ENCODE measurements around the gene PIGM. TPM values are rescaled to one million over a fixed set of nuclear protein-coding genes. Genes with fewer than 3 reads are reported as not detected.

Gene PIGM
- total and polyA plus RNA-seq, 2 of the 13 experiments (the other 11 are each of a cell fraction or from before 2014, with no cell fraction given): 3.4 to 4.6 TPM

DNA sequence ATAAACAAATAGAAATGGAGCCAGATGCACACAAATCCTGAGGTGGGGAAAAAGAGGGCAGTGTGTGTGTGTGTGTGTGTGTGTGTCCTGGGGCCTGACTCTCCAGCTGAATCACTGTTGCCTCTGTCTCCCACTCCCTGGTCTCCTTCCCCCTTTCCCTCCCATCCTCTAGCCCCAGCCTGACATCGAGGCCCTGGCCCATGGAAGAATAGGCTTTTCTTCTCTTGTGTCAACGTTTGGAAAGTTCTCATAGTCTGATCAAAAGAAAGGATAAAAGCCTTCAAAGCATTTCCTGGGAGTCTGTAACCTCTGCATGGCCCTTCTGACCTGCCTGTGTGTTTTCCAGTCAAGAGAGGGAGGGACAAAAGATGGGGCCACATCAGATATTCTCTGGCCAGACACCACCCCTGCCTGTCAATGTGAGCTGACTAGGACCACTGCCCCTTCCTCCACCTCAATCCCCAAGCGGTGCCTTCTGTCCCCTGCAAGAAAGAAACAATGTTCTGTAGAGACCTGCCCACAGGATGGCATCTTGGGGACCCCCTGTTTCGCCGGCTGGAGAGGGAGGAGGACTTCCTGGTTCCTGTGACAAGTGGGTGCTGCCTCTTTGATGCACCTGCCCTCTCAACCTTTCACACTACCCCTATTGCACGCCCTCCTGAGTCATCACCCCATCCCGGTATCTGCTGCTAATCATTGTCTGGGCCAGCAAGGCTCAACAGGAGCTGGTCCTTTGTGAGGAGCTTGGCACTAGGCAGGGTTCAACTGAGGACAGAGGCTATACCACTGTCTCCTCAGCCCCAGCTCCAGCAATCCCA lies 22.0 kb upstream of the PIGM start (continued):
- TF ChIP-seq, protein P1, sequence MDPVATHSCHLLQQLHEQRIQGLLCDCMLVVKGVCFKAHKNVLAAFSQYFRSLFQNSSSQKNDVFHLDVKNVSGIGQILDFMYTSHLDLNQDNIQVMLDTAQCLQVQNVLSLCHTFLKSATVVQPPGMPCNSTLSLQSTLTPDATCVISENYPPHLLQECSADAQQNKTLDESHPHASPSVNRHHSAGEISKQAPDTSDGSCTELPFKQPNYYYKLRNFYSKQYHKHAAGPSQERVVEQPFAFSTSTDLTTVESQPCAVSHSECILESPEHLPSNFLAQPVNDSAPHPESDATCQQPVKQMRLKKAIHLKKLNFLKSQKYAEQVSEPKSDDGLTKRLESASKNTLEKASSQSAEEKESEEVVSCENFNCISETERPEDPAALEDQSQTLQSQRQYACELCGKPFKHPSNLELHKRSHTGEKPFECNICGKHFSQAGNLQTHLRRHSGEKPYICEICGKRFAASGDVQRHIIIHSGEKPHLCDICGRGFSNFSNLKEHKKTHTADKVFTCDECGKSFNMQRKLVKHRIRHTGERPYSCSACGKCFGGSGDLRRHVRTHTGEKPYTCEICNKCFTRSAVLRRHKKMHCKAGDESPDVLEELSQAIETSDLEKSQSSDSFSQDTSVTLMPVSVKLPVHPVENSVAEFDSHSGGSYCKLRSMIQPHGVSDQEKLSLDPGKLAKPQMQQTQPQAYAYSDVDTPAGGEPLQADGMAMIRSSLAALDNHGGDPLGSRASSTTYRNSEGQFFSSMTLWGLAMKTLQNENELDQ (CRISPR knock-in tag; IDR thresholded peaks at IDR 0.05; ENCODE audit: borderline replicate concordance): no peak
- TF ChIP-seq SALL1 (CRISPR knock-in tag; IDR thresholded peaks at IDR 0.05) (peak; percentile 63), ZKSCAN1 (IDR thresholded peaks at IDR 0.05; ENCODE audit: low read length) (no peak), NFIC (IDR thresholded peaks at IDR 0.05; ENCODE audit: low read length) (peak; percentile 80; the same call in 1 of the 2 replicates), GATA4 (IDR thresholded peaks at IDR 0.05; ENCODE audit: borderline replicate concordance, low read depth) (peak; percentile 63; the same call in 1 of the 2 replicates), ZFP90 (CRISPR knock-in tag; IDR thresholded peaks at IDR 0.05; ENCODE audit: borderline replicate concordance) (no peak), ZMYM3 (CRISPR knock-in tag; IDR thresholded peaks at IDR 0.05) (no peak), GPN1 (CRISPR knock-in tag; IDR thresholded peaks at IDR 0.05; ENCODE audit: borderline replicate concordance) (no peak), HNF1A (IDR thresholded peaks at IDR 0.05; ENCODE audit: low read depth) (peak; percentile 32; the same call in 1 of the 2 replicates), HNF1A (CRISPR knock-in tag; IDR thresholded peaks at IDR 0.05; ENCODE audit: borderline replicate concordance) (peak; percentile 53; the same call in 1 of the 2 replicates), EP300 (IDR thresholded peaks at IDR 0.05; ENCODE audit: low read depth in 2 of 2, low read length in 2 of 2) (peak; percentile 3 to 95; a peak in 2 of 4 replicates), EP300 (CRISPR knock-in tag; IDR thresholded peaks at IDR 0.05; ENCODE audit: borderline replicate concordance) (peak; percentile 91), RXRB (CRISPR knock-in tag; IDR thresholded peaks at IDR 0.05; ENCODE audit: borderline replicate concordance) (peak; percentile 90), ZBTB7A (CRISPR knock-in tag; IDR thresholded peaks at IDR 0.05) (peak; percentile 76; the same call in 1 of the 2 replicates), AKAP8 (CRISPR knock-in tag; IDR thresholded peaks at IDR 0.05) (peak; percentile 80; the same call in 1 of the 2 replicates), ETV5 (CRISPR knock-in tag; IDR thresholded peaks at IDR 0.05; ENCODE audit: borderline replicate concordance) (peak; percentile 77; the same call in 1 of the 2 replicates), CREM (IDR thresholded peaks at IDR 0.05) (peak; percentile 86), CREM (CRISPR knock-in tag; IDR thresholded peaks at IDR 0.05) (no peak), ZNF333 (CRISPR knock-in tag; IDR thresholded peaks at IDR 0.05; ENCODE audit: borderline replicate concordance) (no peak), ZNF343 (CRISPR knock-in tag; IDR thresholded peaks at IDR 0.05) (0 out of 2 replicates have a peak, but pooled peaks have one; percentile 34)
- TF ChIP-seq, protein P2, sequence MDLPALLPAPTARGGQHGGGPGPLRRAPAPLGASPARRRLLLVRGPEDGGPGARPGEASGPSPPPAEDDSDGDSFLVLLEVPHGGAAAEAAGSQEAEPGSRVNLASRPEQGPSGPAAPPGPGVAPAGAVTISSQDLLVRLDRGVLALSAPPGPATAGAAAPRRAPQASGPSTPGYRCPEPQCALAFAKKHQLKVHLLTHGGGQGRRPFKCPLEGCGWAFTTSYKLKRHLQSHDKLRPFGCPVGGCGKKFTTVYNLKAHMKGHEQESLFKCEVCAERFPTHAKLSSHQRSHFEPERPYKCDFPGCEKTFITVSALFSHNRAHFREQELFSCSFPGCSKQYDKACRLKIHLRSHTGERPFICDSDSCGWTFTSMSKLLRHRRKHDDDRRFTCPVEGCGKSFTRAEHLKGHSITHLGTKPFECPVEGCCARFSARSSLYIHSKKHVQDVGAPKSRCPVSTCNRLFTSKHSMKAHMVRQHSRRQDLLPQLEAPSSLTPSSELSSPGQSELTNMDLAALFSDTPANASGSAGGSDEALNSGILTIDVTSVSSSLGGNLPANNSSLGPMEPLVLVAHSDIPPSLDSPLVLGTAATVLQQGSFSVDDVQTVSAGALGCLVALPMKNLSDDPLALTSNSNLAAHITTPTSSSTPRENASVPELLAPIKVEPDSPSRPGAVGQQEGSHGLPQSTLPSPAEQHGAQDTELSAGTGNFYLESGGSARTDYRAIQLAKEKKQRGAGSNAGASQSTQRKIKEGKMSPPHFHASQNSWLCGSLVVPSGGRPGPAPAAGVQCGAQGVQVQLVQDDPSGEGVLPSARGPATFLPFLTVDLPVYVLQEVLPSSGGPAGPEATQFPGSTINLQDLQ (CRISPR knock-in tag; IDR thresholded peaks at IDR 0.05): no peak
